ENCODE data around the gene COL20A1. TPM values are rescaled to one million over a fixed set of nuclear protein-coding genes. Genes with fewer than 3 reads are reported as not detected.

COL20A1 gene
- total and polyA plus RNA-seq, 5 donors, result not detected

DNA sequence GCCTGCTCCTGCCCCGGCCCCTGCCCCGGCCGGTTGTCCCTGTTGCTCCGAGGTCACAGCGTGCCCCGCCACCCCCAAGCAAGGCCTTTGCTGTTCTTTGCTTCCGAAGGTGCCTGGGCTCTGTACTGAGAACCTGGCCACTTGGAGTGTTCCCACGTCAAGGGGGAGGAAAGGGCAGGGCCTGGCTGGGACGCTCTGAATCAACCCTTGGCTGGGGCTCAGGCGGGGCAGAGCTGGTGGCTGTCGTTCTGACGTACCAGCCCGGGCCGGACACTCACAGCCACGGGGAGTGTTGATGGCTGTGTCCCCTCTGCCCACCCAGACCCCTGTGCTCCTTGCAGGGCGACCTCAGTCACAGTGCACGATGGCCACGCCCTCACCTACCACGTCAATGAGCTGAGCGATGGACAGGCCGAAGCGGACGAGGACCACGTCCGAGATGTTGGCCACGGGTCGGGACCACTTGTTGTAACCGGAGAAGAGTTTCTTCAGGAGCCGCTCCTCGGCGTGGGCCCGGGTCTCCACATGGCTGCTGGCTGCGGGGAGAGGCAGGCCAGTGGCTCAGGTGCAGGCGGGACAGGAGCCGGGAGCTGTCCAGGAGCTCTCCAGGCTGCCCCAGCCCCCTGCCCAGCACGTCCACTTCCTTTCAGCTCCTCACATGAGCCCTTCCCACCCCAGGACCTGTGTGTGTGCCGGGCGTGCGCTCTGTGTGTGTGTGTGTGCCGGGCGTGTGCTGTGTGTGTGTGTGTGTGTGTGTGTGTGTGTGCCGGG lies 66.4 kb downstream of the COL20A1 start:
- ATAC-seq (no peak), DNase-seq (peak in 2 of 3 donors; percentile 42 to 51)
- Histone ChIP-seq H3K4me1 (ENCODE audit: control insufficient read depth, insufficient read depth, low read length) (no peaks in the 10 kb centered on the region), H3K27ac (ENCODE audit: low read length) (no peak overlapping the region), H3K27me3 (ENCODE audit: control insufficient read depth, insufficient read depth) (no peaks in the 10 kb centered on the region), H3K9me3 (ENCODE audit: control insufficient read depth, low read length) (no peaks in the 10 kb centered on the region), H3K4me3 (ENCODE audit: low read length) (no peak overlapping the region)
- 87% methylated on average over 42 of the region's 42 CpGs for WGBS
- intact Hi-C loops (cut with DNase I), result no loop called here

- H3K27me3 ChIP-seq (ENCODE audit: control insufficient read depth, insufficient read depth), result no peaks in the 10 kb centered on the region
- intact Hi-C loops (cut with DNase I), result no loop called here
- H3K9me3 ChIP-seq (ENCODE audit: control insufficient read depth, low read length), result no peaks in the 10 kb centered on the region
- ATAC-seq (no peak), DNase-seq (peak in 2 of 3 donors; percentile 30 to 35)
- no peak overlapping the region for H3K27ac ChIP-seq (ENCODE audit: low read length)
- no peaks in the 10 kb centered on the region for H3K4me1 ChIP-seq (ENCODE audit: control insufficient read depth, insufficient read depth, low read length)
- 33% methylated on average over 38 of the region's 38 CpGs for WGBS
- H3K4me3 ChIP-seq (ENCODE audit: low read length), result no peak overlapping the region
Observed at GRCh38 chr20:63359937-63360849, 67.2 kb downstream of the COL20A1 start.

DNA sequence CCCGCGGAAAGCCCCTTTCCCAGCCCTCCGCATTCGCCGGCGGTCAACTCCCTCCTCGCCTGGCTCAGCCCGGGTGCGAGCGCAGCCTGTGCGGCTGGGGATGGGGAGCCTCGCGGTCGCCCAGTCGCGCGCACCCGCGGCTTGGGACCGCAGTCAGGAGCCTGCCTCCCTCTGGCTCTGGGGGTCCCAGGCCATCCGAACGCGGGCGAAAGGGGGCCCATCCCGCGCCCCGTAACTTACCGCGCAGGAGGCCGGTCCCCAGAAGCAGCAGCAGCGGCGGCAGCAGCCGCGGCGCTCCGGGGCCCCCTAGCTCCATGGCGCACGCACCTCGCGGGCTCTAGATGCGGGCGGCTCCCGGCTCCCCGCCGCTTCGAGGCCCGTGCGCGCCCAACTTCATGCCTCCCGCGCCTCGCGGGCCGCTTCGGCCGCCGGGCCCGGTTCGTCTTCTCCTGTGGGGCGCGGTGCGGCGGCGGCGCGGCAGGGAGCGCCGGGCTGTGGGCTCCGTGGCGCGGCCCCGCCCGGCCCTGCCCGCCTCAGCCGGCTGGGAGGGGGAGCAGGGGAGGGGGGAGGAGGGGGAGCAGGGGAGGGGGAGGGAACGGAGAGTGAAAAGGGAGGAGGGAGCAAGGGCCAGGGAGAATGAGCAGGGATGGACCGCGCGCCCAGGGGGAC lies 68.0 kb downstream of the COL20A1 start, which contains the start of gene CHRNA4:
Gene CHRNA4 (minus strand): TSS at position 500 of the 669 bp plus-strand sequence. CDS start 184 bp downstream, at position 316.
- Histone ChIP-seq H3K4me3 (ENCODE audit: low read length) (no peak within 1 kb of the TSS), H3K9me3 (ENCODE audit: control insufficient read depth, low read length) (no peaks in the 10 kb centered on the region), H3K27me3 (ENCODE audit: control insufficient read depth, insufficient read depth) (no peaks in the 10 kb centered on the region), H3K27ac (ENCODE audit: low read length) (no peak within 1 kb of the TSS), H3K4me1 (ENCODE audit: control insufficient read depth, insufficient read depth, low read length) (no peaks in the 10 kb centered on the region)
- intact Hi-C loops (cut with DNase I), result no loop called here
- ATAC-seq, result no peak
- WGBS, result 2% methylated on average over 78 of the region's 79 CpGs
- DNase-seq, result peak in 2 of 3 donors; percentile 37 to 39

GRCh38 chr20:63361519-63362435 lies 68.8 kb downstream of the COL20A1 start:
- Histone ChIP-seq H3K4me3 (ENCODE audit: low read length) (no peak overlapping the region), H3K27me3 (ENCODE audit: control insufficient read depth, insufficient read depth) (no peaks in the 10 kb centered on the region), H3K27ac (ENCODE audit: low read length) (no peak overlapping the region), H3K9me3 (ENCODE audit: control insufficient read depth, low read length) (no peaks in the 10 kb centered on the region), H3K4me1 (ENCODE audit: control insufficient read depth, insufficient read depth, low read length) (no peaks in the 10 kb centered on the region)
- WGBS, result 10% methylated on average over 50 of the region's 50 CpGs
- intact Hi-C loops (cut with DNase I), result no loop called here
- ATAC-seq (no peak), DNase-seq (peak in 2 of 3 donors; percentile 50 to 55)

GRCh38 chr20:63362436-63363009 lies 69.5 kb downstream of the COL20A1 start:
- WGBS, result 69% methylated on average over 16 of the region's 16 CpGs
- Histone ChIP-seq H3K9me3 (ENCODE audit: control insufficient read depth, low read length) (no peaks in the 10 kb centered on the region), H3K27ac (ENCODE audit: low read length) (no peak overlapping the region), H3K4me1 (ENCODE audit: control insufficient read depth, insufficient read depth, low read length) (no peaks in the 10 kb centered on the region), H3K27me3 (ENCODE audit: control insufficient read depth, insufficient read depth) (no peaks in the 10 kb centered on the region), H3K4me3 (ENCODE audit: low read length) (no peak overlapping the region)
- peak in 2 of 3 donors; percentile 6 to 25 for DNase-seq
- intact Hi-C loops (cut with DNase I), result no loop called here
- no peak for ATAC-seq

GRCh38 chr20:63363013-63363957 lies 70.3 kb downstream of the COL20A1 start:
- H3K27me3 ChIP-seq (ENCODE audit: control insufficient read depth, insufficient read depth), result no peaks in the 10 kb centered on the region
- H3K9me3 ChIP-seq (ENCODE audit: control insufficient read depth, low read length), result no peaks in the 10 kb centered on the region
- H3K4me3 ChIP-seq (ENCODE audit: low read length), result no peak overlapping the region
- no peaks in the 10 kb centered on the region for H3K4me1 ChIP-seq (ENCODE audit: control insufficient read depth, insufficient read depth, low read length)
- intact Hi-C loops (cut with DNase I), result no loop called here
- DNase-seq (peak in 2 of 3 donors; percentile 41 to 45), ATAC-seq (no peak)
- no peak overlapping the region for H3K27ac ChIP-seq (ENCODE audit: low read length)
- 45% methylated on average over 23 of the region's 23 CpGs for WGBS

DNA sequence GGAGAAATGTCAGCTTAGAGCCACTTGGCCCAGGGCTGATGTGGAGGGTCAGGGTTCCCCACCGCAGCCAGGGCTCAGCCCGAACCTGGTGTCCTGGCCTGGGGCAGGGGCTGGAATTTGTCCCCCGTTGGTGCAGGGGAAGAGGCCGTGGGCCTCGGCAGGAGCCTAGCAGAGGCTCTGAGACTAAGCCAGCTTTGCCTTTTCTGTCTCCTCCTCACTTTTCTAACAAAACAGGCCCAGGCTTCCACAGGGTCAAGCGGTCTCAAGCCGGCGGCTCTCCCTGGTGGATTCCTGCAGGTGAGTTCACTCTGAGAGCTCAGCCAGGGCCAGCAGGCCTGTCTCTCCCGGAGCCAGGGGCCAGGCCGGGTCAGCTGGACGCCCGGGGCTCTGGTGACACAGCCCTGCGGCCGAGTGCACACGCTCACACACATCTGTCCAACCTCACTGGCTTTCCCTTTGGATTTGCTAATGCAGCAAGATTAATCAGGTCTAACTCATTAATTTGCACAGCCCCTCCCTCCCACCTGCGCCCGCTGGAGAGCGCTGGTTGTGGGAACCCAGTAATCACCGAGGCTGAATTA lies 71.1 kb downstream of the COL20A1 start:
- 78% methylated on average over 19 of the region's 19 CpGs for WGBS
- Histone ChIP-seq H3K4me1 (ENCODE audit: control insufficient read depth, insufficient read depth, low read length) (no peaks in the 10 kb centered on the region), H3K27me3 (ENCODE audit: control insufficient read depth, insufficient read depth) (no peaks in the 10 kb centered on the region), H3K9me3 (ENCODE audit: control insufficient read depth, low read length) (no peaks in the 10 kb centered on the region), H3K4me3 (ENCODE audit: low read length) (no peak overlapping the region), H3K27ac (ENCODE audit: low read length) (no peak overlapping the region)
- ATAC-seq (no peak), DNase-seq (peak in 2 of 3 donors; percentile 12 to 31)
- intact Hi-C loops (cut with DNase I), result no loop called here

DNA sequence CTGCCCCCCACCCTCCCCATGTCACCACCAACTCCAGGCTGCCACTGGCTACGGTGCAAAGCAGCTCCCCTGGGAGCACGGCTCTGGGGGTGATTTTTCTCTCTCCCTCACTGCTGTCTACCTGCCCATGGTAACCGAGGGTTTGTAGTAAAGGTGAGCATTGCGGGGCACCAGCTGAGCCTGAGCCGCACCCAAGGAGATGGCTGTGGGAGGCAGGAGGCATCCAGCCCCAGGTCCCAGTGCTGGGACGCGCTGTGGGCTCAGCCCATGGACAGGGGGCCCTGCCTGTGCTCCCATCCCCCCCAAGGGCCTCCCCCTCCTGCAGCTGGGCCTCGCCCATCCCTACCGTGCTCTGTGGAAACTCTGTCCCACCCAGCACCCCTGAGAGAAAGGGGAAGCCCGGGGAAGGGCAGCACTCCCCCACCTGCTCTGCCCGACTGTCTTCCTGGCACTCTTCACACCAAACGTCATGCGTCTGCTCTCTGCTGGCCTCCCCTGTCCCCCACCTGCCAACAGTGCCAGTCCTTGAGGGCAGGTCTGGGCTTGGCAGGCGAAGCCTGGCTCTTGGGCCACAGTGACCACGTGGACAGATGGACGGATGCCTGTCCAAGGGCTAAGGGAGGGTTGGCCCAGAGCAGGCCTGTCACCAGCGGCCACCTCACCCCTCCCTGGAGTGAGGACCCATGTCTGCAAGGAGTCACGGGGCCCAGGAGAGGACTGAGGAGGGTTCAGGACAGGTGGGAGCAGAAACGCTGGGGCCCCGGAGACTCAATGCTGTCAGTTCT lies 72.0 kb downstream of the COL20A1 start:
- WGBS, result 76% methylated on average over 20 of the region's 20 CpGs
- DNase-seq, result peak in 2 of 3 donors; percentile 22 to 42
- intact Hi-C loops (cut with DNase I), result no loop called here

More for the DNA sequence above, 72.0 kb downstream of the COL20A1 start:
- no peaks in the 10 kb centered on the region for H3K27me3 ChIP-seq (ENCODE audit: control insufficient read depth, insufficient read depth)
- no peaks in the 10 kb centered on the region for H3K4me1 ChIP-seq (ENCODE audit: control insufficient read depth, insufficient read depth, low read length)
- ATAC-seq, result no peak
- H3K9me3 ChIP-seq (ENCODE audit: control insufficient read depth, low read length), result no peaks in the 10 kb centered on the region
- no peak overlapping the region for H3K4me3 ChIP-seq (ENCODE audit: low read length)
- H3K27ac ChIP-seq (ENCODE audit: low read length), result no peak overlapping the region
